Lower lobe of right lung (tissue), 2 donors: ENCODE data around the gene PGLYRP4. TPM values are rescaled to one million over a fixed set of nuclear protein-coding genes. Genes with fewer than 3 reads are reported as not detected.
"Not testable (repeated sequence)": the region's sequence is repeated elsewhere in the genome, so short reads cannot be mapped to it uniquely, and the experiment has no call there.

Experiments
- ATAC-seq, 2 donors: fragments of 200-7000 bp; cut with Tn5 transposase; one replicate each; pipeline ENCODE4 v1.9.1; 2020 to 2022; ENCODE audit warnings: mild to moderate bottlenecking in 2 of 2, moderate library complexity in 2 of 2
- DNase-seq: peaks from one replicate; pipeline ENCODE4 v3.0.0-alpha.2; 2020
- H3K27ac ChIP-seq: fragments of 200-600 bp; one replicate; pipeline ENCODE4 v1.8.0; 2022
- H3K27me3 ChIP-seq: fragments of 200-600 bp; one replicate; pipeline ENCODE4 v1.8.0; 2022; ENCODE audit warnings: low read depth
- H3K36me3 ChIP-seq: fragments of 200-600 bp; one replicate; pipeline ENCODE4 v1.8.0; 2022; ENCODE audit warnings: mild to moderate bottlenecking
- H3K4me1 ChIP-seq: fragments of 200-600 bp; one replicate; pipeline ENCODE4 v1.8.0; 2022
- H3K4me3 ChIP-seq: fragments of 200-600 bp; one replicate; pipeline ENCODE4 v1.8.0; 2022; ENCODE audit warnings: mild to moderate bottlenecking
- H3K9me3 ChIP-seq: fragments of 200-600 bp; one replicate; pipeline ENCODE4 v1.8.0; 2022
- CTCF ChIP-seq: fragments of 200-600 bp; IDR thresholded peaks from one replicate; pipeline ENCODE4 v1.8.0; 2022; ENCODE audit warnings: antibody characterized with exemption, mild to moderate bottlenecking
- intact Hi-C: fragments of 100-400 bp; cut with DNase I; formaldehyde crosslinking; loops from one replicate; pipeline ENCODE4 v1.11.0; 2022
- total RNA-seq: library from RNA; stranded (reverse); fragmentation: NEBNext Ultra II Directional; extraction: Animal tissue kit (Norgen Biotek cat#: 25700); gene quantifications from one replicate; pipeline ENCODE4 v1.2.1, GENCODE V29; 2021
- donor health status: DM: no; HTN: yes; CAD: no; lungs with severe emphysema.

Gene PGLYRP4
- total RNA-seq, 1 donor from 2014 or later = 0.30 TPM

- intact Hi-C loops = no loop called here
- H3K4me3 ChIP-seq = no peak overlapping the region
- peaks cover 7% of the 10 kb centered on the region for H3K9me3 ChIP-seq
- peaks cover 8% of the 10 kb centered on the region for H3K27me3 ChIP-seq
- ATAC-seq = no peak
- H3K27ac ChIP-seq = no peak overlapping the region
- H3K4me1 ChIP-seq = no peaks in the 10 kb centered on the region
- TF ChIP-seq CTCF = no peak
- H3K36me3 ChIP-seq = no peaks in the 10 kb centered on the region
- DNase-seq = no peak
These were observed 26.1 kb downstream of the PGLYRP4 start for GRCh38 chr1:153322568-153322967.

GRCh38 chr1:153318145-153318544 is 30.5 kb downstream of the PGLYRP4 start:
- H3K36me3 ChIP-seq, H3K4me3 ChIP-seq, ATAC-seq, intact Hi-C loops, H3K4me1 ChIP-seq, H3K9me3 ChIP-seq, DNase-seq, H3K27me3 ChIP-seq, H3K27ac ChIP-seq: not testable (repeated sequence)

- H3K27me3 ChIP-seq, H3K27ac ChIP-seq, H3K4me3 ChIP-seq, H3K9me3 ChIP-seq, DNase-seq, ATAC-seq, H3K36me3 ChIP-seq, intact Hi-C loops, H3K4me1 ChIP-seq: not testable (repeated sequence)
These were observed 32.6 kb downstream of the PGLYRP4 start for GRCh38 chr1:153316013-153316412.

GRCh38 chr1:153314388-153314787 is 34.3 kb downstream of the PGLYRP4 start:
- H3K4me1 ChIP-seq, H3K9me3 ChIP-seq, H3K27me3 ChIP-seq, H3K36me3 ChIP-seq, H3K27ac ChIP-seq, ATAC-seq, intact Hi-C loops, H3K4me3 ChIP-seq, DNase-seq: not testable (repeated sequence)

GRCh38 chr1:153313288-153313687 is 35.4 kb downstream of the PGLYRP4 start:
- H3K27me3 ChIP-seq = no peaks in the 10 kb centered on the region

GRCh38 chr1:153312570-153313186 is 36.0 kb downstream of the PGLYRP4 start, which contains the start of gene PGLYRP3:
Gene PGLYRP3 (minus strand): TSS chr1:153312952. CDS start chr1:153310665, 2,287 bp downstream.
- no peak for TF ChIP-seq CTCF
- ATAC-seq (peak in 1 of 2 donors; percentile 9), DNase-seq (no peak)
- H3K27ac ChIP-seq = no peak within 1 kb of the TSS
- intact Hi-C loops = no loop called here
- H3K36me3 ChIP-seq = no peaks in the 10 kb centered on the region
- H3K4me3 ChIP-seq = no peak within 1 kb of the TSS
- H3K9me3 ChIP-seq = no peaks in the 10 kb centered on the region
- no peaks in the 10 kb centered on the region for H3K27me3 ChIP-seq
- H3K4me1 ChIP-seq = no peaks in the 10 kb centered on the region

More at GRCh38 chr1:153313288-153313687, 35.4 kb downstream of the PGLYRP4 start:
- intact Hi-C loops = no loop called here
- DNase-seq = no peak
- no peaks in the 10 kb centered on the region for H3K9me3 ChIP-seq
- H3K36me3 ChIP-seq = no peaks in the 10 kb centered on the region
- no peaks in the 10 kb centered on the region for H3K4me1 ChIP-seq
- ATAC-seq = no peak
- H3K4me3 ChIP-seq = no peak overlapping the region
- TF ChIP-seq CTCF = no peak
- no peak overlapping the region for H3K27ac ChIP-seq

GRCh38 chr1:153310526-153310925 is 38.1 kb downstream of the PGLYRP4 start:
- ATAC-seq = no peak
- no peak for TF ChIP-seq CTCF
- no peaks in the 10 kb centered on the region for H3K9me3 ChIP-seq
- no peaks in the 10 kb centered on the region for H3K27me3 ChIP-seq
- no peak overlapping the region for H3K4me3 ChIP-seq
- no peak overlapping the region for H3K27ac ChIP-seq
- no peak for DNase-seq
- intact Hi-C loops = no loop called here
- no peaks in the 10 kb centered on the region for H3K36me3 ChIP-seq
- H3K4me1 ChIP-seq = no peaks in the 10 kb centered on the region
